Fibroblast of mammary gland (primary cell): Measurements from ENCODE around the gene HSPB6.

Source experiments
- DNase-seq: peaks from one replicate; pipeline ENCODE4 v3.0.0-alpha.2; 2010; ENCODE audit warnings: low read depth
- H3K4me3 ChIP-seq: 2 replicates; pipeline ENCODE4 v1.5.1; 2011; ENCODE audit warnings: low read depth, mild to moderate bottlenecking, low read length, moderate library complexity; ENCODE audit not compliant: control insufficient read depth
- CTCF ChIP-seq: conservative IDR thresholded peaks from 2 replicates; pipeline ENCODE4 v1.5.1; 2011; ENCODE audit warnings: low read depth, low read length, inconsistent platforms; ENCODE audit not compliant: control insufficient read depth, insufficient read depth

The HSPB6 gene

GRCh38 chr19:35784503-35785338, 27.9 kb upstream of the HSPB6 start:
- DNase-seq = no peak
- H3K4me3 ChIP-seq = no peak overlapping the region
- no peak for TF ChIP-seq CTCF

GRCh38 chr19:35783469-35784434, 26.9 kb upstream of the HSPB6 start:
- H3K4me3 ChIP-seq = no peak overlapping the region
- no peak for TF ChIP-seq CTCF
- no peak for DNase-seq

- H3K4me3 ChIP-seq = no peak overlapping the region
- no peak for DNase-seq
- TF ChIP-seq CTCF = no peak
These were observed 25.8 kb upstream of the HSPB6 start for GRCh38 chr19:35782589-35782988.

GRCh38 chr19:35781650-35782049, 24.8 kb upstream of the HSPB6 start:
- TF ChIP-seq CTCF = no peak
- H3K4me3 ChIP-seq = no peak overlapping the region
- no peak for DNase-seq

- TF ChIP-seq CTCF = no peak
- no peak for DNase-seq
- no peak overlapping the region for H3K4me3 ChIP-seq
These were observed 23.9 kb upstream of the HSPB6 start for GRCh38 chr19:35780717-35781116.

- no peak overlapping the region for H3K4me3 ChIP-seq
- no peak for TF ChIP-seq CTCF
- no peak for DNase-seq
These were observed 23.2 kb upstream of the HSPB6 start for GRCh38 chr19:35780058-35780457.
